HG03159 (cell line): ENCODE results near the gene OSBPL6.

Experiments used
- ATAC-seq: cut with Tn5 transposase; IDR thresholded peaks from one replicate; pipeline ENCODE4 v1.9.1; 2021; ENCODE audit warnings: mild to moderate bottlenecking, moderate library complexity; ENCODE audit not compliant: unreplicated experiment

OSBPL6 gene

GRCh38 chr2:178237488-178238153, 43.3 kb downstream of the OSBPL6 start:
- no peak for ATAC-seq

DNA sequence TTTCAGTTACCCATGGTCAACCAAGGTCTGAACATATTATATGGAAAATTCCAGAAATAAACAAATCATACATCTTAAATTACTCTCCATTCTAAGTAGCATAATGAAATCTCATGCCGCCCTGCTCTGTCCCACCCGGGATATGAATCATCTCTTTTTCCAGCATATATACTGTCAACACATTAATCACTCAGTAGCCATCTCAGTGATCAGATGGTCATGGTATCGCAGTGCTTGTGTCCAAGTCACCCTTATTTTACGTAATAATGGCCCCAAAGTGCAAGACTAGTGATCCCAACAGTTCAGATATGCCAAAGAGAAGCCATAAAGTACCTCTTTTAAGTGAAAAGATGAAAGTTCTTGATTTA, 43.8 kb downstream of the OSBPL6 start:
- no peak for ATAC-seq

DNA sequence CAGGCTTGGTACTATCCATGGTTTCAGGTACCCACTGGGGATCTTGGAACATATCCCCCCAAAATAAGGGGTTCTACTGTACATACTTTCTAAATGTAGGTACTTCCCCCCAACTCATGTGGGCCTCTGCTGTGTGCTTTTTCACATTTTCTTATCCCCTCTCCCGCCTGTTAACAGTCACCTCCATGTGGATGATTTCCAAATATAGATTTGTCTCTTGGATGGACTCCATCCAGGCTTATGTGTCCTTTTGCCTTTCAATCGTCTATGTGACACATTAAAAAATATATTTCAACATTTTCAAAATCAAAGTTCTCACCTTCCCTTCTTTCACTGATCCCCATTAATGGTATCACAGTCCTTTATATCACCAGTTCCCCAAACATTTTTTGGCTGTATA, 44.4 kb downstream of the OSBPL6 start:
- no peak for ATAC-seq

DNA sequence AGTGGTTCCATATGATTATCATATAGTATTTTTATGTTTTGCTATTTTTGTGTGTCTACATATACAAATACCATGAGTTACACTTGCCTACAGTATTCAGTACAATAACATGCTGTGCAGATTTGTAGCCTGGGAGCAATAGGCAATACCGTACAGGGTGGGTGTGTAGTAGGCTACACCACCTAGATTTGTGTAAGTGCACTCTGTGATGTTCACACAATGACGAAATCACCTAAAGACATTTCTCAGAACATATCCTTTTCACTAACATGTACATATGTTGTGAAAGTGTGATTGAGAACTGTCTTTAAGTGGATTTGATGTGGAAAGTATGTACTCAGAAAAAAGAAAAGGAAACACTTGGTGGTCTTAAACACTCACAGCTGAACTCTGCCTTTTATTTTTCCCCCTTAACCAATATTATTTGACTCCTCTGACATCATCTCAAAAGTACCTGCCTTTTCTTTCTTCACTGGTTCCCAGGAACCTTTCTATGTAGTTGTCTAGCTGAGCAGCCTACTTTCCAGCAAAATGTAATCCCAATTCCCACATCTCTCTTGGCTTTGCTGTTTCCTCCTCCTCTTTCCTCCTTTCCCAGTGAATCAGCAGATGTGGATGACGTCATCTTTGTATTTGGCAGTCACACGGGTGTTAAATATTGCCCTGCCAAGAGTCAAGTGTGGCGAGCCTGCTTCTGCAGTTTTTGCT, 47.7 kb downstream of the OSBPL6 start:
- ATAC-seq = no peak

GRCh38 chr2:178242552-178242883, 48.2 kb downstream of the OSBPL6 start:
- ATAC-seq = no peak

DNA sequence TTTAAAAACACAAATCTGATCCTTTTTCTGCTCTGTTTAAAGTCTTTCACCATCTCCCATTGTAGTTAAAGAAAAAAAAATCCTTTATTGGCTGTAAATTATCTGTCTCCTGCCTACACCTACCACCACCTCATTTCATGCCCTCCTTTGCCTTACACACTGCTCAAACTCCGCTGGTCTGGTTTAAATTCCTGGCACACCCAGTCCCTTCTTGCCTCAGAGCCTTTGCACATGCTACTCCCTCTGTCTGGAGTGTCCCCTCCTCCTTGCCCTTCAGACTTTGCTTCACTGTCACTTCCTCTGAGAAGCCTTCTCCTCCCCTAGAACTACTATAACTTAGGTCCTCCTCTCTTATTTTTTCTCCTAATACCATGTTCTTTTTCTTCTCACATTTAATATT, 49.6 kb downstream of the OSBPL6 start:
- no peak for ATAC-seq

GRCh38 chr2:178244777-178245176, 50.5 kb downstream of the OSBPL6 start:
- ATAC-seq = no peak

- ATAC-seq = no peak
Measured at GRCh38 chr2:178246696-178247095, 52.4 kb downstream of the OSBPL6 start.

DNA sequence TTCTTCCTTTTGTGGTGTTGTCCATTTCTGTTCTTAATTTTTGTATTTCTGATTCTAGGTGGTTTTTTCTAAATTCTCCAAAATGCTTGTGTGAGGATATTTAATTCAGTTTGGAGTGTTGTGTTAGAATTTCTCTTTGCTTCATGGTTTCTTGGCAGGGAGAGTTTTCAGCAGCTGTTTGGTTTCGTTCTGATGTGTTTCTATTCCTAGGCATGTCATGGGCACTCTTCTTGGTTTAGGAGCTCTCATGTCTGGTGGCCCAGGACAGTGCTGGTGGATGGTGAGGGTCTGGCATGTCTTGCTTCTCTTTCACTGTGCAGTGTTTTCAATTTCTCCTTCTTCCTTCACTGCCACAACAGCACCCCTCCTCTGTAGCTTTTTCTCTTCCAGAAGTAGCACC, 52.9 kb downstream of the OSBPL6 start:
- no peak for ATAC-seq

DNA sequence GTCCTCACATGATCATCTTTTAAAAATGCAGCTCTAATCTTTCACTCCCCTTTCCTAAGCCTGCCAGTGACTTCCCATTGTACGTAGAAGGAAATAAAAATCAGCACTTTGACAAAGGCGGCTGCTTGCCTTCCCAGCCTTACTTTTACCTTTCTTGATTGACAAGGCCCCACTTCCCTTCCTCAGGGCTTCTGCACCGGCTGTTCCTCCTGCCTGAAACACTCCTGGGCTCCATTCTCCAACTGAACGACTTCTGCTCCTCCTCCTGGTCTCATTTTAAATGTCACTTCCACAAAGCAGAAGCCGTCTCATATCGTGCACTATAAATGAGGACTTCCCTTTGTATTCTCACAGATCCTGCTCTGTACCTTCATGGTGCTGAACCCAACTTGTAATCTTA, 56.1 kb downstream of the OSBPL6 start:
- ATAC-seq = no peak

DNA sequence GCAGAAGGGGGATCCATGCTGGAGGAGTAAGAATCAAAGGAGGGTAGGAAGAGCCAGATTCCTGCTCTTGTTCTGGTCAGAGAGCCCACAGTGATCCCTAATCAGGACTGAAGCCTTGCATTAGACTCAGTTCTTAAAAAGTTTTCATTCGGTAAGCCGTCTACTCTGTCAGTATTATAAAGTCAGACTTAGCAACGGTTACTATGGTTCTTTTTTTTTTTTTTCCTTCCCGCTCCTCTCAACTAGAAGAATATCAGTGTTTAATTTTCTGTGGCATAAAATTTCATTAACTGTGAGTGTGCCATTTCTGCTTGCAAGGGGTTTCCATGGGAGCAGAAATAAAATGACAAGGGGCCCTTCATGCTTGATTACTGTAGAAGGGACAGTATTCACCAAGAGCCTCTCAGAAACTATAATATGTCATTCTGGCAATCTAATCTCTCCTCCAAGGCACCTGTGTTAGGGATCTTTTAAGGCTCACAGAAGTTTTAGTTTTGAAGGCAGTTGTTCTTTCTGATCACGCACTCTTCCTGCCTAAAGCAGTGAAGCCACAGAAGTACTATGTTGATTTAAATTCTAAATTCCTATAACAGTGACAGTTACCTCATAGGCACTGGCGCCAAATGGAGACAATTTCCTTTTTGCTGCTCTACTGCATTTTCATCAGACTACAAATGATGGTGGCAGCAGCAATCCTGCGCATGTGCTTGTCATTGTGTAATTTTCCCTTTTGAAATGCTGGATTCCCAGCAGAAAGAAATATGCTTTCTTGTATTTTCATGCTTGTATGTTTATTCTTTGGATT, 57.0 kb downstream of the OSBPL6 start:
- ATAC-seq = no peak

DNA sequence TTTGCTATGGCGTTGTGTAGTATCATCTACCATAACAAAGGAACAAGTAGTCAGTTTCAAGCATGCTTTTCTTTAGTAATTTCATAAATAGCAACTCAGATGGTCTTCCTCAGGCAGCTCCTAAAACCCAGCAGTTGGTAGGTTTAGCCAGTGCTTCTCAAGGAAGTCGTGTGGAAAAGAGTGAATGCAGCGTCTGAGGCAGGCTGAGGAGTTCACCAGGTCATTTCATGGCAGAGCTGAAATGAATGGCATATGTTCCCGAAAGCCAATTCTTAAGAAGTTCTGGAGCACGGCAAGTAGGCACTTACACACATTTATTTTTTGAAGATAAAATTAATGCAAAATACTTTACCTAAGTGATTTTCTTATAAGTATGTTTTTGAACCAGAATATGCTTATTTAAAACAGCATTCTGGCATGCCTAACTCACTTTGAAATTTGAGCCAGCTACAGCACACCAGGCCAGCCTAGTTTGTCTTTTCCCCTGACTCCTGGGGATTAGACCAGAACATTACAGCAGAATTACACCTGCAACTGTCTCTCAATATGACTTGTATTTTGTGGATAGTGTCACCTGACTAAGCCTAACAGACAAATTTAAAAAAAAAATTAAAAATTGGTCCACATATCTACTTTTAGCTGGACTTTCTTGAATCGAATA, 62.2 kb downstream of the OSBPL6 start:
- no peak for ATAC-seq

DNA sequence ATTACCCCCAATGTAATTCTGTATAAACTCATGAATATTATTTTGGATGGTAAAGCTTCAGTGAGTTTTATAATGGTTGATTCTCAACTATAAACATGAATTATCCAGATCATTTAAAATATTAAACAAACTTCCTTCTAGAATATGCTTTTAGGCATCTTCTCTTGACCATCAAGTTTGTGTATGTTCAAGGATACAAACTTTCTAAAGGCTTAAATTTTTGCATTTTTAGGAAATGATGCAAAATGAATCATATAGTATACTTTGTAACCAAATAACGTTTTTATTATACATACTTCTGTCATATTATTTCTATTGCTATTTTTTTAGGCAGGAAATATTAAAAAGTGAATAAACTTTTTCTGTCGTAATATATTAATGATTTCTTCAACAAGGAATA, 62.8 kb downstream of the OSBPL6 start:
- no peak for ATAC-seq

- no peak for ATAC-seq
Measured at GRCh38 chr2:178258916-178259315, 64.6 kb downstream of the OSBPL6 start.

DNA sequence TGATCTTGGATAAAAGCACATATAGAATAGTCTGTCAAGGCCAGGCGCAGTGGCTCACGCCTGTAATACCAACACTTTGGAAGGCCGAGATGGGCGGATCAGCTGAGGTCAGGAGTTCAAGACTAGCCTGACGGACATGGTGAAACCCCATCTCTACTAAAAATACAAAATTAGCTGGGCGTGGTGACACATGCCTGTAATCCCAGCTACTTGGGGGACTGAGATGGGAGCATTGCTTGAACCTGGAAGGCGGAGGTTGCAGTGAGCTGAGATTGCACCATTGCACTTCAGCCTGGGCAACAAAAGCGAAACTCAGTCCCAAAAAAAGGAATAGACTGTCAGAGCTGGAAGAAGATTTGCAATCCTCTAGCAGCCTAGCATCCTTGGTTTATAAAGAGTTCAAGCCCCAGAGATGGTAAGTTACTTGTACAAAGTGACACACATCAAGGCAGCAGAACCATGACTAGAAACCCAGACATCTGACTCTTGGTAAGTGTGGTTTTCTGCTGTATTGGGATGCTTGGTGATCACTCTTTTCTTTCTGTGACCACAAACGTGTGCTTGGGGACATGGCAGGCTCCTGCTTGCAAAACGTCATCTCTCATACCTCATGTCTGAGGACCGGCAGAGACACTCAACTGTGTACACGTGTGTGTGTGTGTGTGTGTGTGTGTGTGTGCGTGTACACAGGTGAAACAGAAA, 69.0 kb downstream of the OSBPL6 start:
- ATAC-seq = no peak

DNA sequence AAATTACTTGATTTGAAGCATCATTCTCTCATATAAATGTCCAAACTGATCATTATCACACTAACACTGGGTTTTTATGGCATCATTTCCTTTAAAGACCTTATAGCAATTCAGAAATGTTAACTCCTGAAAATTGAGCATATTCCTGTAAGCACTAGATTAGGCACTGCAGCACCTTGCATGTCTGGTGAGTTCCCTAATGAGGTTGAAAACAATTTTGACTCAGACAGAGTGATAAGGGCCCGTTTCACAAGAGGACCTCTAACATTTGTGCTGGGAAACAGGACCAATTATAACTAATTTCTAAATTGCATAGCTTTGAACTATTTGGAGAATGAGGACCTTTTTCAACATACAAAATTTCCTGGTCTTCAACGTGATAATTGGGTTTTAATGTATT, 69.9 kb downstream of the OSBPL6 start:
- ATAC-seq = no peak

DNA sequence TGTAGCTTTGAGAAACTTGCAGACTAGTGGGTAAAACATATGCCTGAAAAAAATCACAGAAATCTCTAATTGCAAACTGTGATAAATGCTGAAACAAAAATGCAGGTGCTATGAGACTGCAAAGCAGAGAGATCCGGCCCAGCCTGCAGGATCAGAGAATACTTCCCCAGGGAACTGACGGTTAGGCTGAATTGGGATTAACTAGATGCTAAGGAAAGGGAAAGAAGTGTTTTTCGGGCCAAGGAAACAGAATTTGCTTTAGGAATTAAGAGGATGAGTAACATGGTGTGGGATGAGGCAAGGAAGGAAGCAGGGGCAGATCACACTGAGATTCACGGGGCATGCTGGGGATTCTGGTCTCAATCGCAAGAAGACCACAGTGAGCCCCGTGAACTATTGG, 71.5 kb downstream of the OSBPL6 start:
- ATAC-seq = no peak

- no peak for ATAC-seq
Measured at GRCh38 chr2:178266445-178266844, 72.1 kb downstream of the OSBPL6 start.

GRCh38 chr2:178267660-178268059, 73.3 kb downstream of the OSBPL6 start:
- ATAC-seq = no peak

DNA sequence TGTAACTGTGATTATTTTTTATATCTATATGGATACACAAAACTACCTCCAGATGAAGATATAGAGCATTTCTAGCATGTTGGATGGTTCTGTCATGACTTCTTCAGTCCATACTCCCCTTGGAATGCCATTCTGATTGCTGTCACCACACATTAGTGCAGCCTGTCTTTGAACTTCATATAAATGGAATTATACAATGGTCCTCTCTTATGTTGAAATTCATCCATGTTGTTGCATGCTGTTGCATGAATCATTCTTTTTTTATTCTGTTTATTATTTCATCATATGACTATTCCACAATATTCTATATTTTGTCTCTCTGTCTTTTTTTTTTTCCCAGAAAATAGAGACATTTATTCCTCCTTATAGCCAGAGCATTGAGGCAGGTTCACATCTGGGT, 74.1 kb downstream of the OSBPL6 start:
- ATAC-seq = no peak
